ENCODE measurements around the gene CWC25.
A peak's percentile ranks its signal among the peaks of the same experiment; 100 is the strongest.
"Not testable (repeated sequence)": the region's sequence is repeated elsewhere in the genome, so short reads cannot be mapped to it uniquely, and the experiment has no call there.

Gene CWC25

GRCh38 chr17:38864636-38865398, 39.7 kb upstream of the CWC25 start:
- peak; percentile 85 for DNase-seq (ENCODE audit: low read depth)
- no peak overlapping the region for H3K4me3 ChIP-seq (ENCODE audit: low read length)
- peak; percentile 70 for TF ChIP-seq CTCF (IDR thresholded peaks at IDR 0.05; ENCODE audit: insufficient read depth, low read depth, low read length, missing control alignments)

GRCh38 chr17:38861399-38861843, 36.3 kb upstream of the CWC25 start:
- TF ChIP-seq CTCF (IDR thresholded peaks at IDR 0.05; ENCODE audit: insufficient read depth, low read depth, low read length, missing control alignments): no peak
- H3K4me3 ChIP-seq (ENCODE audit: low read length): no peak overlapping the region
- DNase-seq (ENCODE audit: low read depth): no peak

- H3K4me3 ChIP-seq (ENCODE audit: low read length): no peak overlapping the region
- no peak for TF ChIP-seq CTCF (IDR thresholded peaks at IDR 0.05; ENCODE audit: insufficient read depth, low read depth, low read length, missing control alignments)
- peak; percentile 61 for DNase-seq (ENCODE audit: low read depth)
Observed at GRCh38 chr17:38857271-38857670, 32.1 kb upstream of the CWC25 start.

GRCh38 chr17:38855101-38855714, 30.1 kb upstream of the CWC25 start:
- not testable (repeated sequence) for H3K4me3 ChIP-seq (ENCODE audit: low read length)
- peak; percentile 19 for DNase-seq (ENCODE audit: low read depth)

- H3K4me3 ChIP-seq (ENCODE audit: low read length): peak within 1 kb of the TSS; percentile 99
- peak; percentile 97 for DNase-seq (ENCODE audit: low read depth)
- no peak for TF ChIP-seq CTCF (IDR thresholded peaks at IDR 0.05; ENCODE audit: insufficient read depth, low read depth, low read length, missing control alignments)
Observed at GRCh38 chr17:38853292-38854219, 28.4 kb upstream of the CWC25 start, which contains the start of gene RPL23. TSS of gene RPL23 (minus strand) at chr17:38853721. CDS start at chr17:38853710, 11 bp downstream.

- H3K4me3 ChIP-seq (ENCODE audit: low read length): peak overlapping the region; percentile 99
- TF ChIP-seq CTCF (IDR thresholded peaks at IDR 0.05; ENCODE audit: insufficient read depth, low read depth, low read length, missing control alignments): no peak
- no peak for DNase-seq (ENCODE audit: low read depth)
Observed at GRCh38 chr17:38852771-38853291, 27.7 kb upstream of the CWC25 start.

- peak overlapping the region; percentile 99 for H3K4me3 ChIP-seq (ENCODE audit: low read length)
- no peak for DNase-seq (ENCODE audit: low read depth)
- no peak for TF ChIP-seq CTCF (IDR thresholded peaks at IDR 0.05; ENCODE audit: insufficient read depth, low read depth, low read length, missing control alignments)
Observed at GRCh38 chr17:38851434-38851833, 26.3 kb upstream of the CWC25 start.
